GM19035 (cell line): Measurements from ENCODE around the gene HDAC4.

Experiments
- ATAC-seq: cut with Tn5 transposase; IDR thresholded peaks from one replicate; pipeline ENCODE4 v1.9.1; 2021; ENCODE audit not compliant: unreplicated experiment

The HDAC4 gene

DNA sequence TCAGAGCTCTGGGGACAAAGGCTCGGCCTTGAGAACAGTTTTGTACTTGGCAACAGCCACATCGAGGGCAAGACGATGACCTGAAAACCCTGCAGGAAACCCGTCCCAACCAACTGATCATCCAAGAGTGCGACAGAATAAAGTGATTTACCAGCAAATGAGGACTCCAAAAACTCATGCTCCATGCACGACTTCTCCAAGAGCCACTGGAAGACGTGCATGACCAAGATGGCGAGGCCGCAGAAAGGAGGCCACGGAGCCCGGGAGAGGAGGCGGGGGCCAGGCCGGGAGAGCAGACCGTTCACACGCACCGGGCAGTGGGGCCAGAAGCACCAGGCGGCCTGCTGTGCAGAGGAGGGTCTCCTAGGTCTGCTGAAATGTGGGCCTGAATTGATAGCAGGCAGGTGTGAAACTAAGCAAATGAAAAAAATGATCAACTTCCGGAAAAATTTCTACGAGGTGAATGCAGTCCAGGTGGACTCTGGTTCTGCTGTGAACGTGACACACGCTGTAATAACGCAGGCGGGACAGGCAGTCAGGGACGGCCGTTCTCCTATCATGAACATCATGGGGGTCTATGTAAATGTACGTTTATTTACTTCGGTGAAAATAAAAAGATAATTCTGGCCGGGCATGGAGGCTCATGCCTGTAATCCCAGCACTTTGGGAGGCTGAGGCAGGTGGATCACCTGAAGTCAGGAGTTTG, 252.2 kb downstream of the HDAC4 start:
- no peak for ATAC-seq

DNA sequence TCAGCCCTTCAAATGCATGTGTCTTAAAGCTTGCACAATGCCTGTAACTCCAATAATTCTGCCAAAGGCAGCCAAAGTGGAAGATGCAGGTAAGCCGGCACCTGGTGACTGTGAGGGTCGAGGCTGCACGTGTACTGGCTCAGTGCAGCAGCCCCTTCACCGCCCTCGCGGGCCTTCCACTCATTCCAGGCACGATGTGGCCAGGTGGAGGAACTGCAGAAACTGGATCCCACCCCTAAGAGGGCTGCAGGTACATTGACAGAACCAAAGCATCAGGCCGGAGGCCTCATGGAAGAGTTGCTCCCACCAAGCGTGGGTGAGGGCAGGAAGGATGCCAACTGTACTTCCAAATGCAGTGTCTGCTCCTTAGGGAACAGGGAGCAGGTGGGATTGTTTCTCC, 253.4 kb downstream of the HDAC4 start:
- no peak for ATAC-seq

DNA sequence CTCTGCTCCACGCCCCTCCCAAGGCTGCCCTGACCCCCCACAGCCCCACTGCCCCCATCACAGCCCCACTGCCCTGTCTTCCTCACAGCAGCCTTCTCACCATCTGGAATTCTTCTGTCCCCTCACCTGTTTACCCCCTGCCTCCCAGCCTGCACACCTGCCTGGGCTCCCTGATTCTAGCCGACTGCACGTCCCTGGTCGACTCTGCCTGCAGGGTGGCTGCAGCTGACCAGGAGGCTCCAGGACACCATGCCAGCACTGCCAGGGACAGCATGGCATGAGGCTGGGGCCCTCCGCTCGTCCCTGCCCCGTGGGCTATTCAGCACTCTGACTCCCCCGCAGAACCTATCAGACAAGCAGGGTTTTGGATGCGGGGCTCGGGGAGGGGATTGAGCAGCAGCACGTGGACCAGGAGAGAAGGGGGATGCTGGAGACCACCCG, 254.1 kb downstream of the HDAC4 start:
- no peak for ATAC-seq

DNA sequence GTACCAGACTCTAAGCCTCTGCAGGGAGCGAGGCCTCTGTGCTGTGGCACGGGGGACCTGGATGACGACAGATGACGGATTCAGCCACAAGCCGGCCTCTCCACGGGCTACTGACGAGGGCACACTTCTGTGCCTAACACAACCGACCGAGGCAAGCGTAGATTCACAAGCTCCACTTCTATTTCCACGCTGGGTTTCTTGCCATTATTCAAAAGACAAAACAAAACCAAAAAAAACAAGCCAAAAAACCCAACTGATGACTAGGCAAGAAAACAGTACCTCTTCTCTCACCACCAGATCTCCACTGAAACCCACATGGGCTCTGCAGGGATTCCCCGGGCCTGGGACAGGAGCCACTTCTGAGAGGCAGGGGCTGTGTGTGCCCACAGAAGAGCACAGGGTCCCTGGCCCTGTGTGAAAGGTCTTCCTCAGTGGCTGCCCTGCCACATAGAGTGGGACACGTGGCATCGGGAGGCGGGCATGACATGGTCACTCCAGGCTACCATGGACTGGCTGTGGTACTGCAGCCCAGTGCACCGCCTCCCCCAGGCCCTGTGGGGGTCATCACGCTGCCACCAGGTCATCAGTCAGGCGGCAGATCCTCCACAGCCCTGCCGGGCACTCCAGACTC, 254.7 kb downstream of the HDAC4 start:
- no peak for ATAC-seq

DNA sequence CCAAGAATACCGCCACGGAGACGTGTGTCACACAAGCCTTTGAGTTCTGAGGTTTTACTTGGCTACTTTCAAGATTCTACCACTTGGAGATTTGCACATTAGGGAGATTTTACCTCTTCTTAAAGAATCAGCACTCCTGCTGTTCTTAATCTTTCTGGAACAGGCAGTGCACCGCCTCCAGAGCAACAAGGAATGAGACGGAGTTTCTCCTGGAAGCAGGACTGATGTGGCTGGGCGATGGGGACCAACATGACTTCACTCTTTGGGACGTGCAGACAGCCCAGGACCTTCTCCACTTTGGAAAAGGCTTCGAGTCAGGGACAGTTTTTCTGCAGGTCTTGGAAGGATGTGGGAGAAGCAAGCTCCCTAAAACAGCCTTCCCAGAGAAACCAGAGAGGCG, 255.2 kb downstream of the HDAC4 start:
- ATAC-seq = no peak

DNA sequence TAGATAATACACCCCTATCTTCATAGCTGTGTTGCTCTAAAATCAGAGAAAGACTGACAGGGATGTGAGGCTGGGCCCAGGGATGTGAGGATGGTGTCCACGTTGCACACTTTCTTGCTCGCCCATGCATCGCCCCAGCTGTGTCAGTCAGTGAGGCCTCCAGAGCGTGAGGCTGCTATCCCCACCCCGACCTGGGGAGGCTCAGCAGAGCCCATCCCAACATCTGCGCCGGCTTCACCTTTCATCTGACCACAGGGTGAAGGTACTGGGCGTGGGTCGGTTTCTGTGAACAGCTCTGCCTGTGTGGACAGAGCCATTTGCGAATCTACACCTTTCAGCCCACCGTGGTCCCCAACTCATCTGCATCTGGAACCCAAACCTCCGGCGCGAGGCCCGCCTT, 255.7 kb downstream of the HDAC4 start:
- ATAC-seq = no peak

DNA sequence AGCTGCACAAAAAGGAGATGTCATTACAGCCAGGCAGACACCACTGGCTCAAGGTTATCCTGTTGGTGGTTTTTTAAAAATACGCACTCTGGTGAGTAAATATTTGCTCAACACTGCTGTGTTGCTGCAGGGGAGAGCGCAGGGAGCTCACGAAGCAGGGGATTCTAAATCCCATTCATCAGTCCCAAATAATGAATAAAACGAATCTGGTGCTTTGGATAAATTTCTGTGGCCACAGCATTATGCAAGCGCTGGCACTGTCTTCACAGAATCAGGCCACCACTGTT, 256.2 kb downstream of the HDAC4 start:
- ATAC-seq = no peak

DNA sequence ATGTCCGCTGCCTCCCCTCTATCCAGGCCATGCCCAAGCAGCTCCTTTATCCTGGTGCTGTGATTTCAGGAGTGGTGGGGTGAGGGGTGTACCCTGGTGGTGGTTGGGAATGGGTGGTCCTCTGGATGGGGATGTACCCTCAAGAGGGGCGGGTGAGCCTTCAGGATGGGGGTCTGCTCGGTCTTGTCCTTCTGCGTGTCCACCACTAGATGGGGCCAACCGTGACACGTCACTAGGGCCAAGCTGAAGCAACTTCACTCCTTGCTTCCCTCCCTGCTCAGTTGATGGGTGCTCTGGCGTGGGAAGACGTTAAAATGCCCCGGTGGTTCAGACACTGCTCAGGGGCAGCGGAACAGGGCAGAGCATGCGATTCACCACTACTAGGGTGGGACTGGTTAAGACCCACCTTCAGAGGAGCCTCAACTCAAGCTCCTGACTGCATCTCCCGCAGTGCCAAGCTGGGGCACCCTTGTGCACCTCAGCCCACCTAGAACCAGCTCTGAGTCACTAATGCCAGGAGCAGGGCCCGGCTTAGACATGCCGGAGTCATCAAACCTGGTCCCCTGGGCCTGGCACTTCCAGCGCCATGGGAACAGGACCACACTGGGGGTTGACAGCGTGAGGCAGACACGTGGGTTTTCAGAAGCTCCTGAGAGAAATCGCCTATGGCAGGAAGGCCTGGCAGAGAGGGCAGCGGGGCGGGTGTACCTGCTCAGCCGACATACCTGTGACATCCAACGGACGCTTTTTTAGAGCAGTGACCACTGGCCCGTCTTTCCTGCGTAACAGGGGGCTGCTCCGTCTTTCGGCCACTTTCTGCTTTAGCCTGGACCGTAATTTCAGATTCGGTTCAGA, 256.7 kb downstream of the HDAC4 start:
- ATAC-seq = no peak

DNA sequence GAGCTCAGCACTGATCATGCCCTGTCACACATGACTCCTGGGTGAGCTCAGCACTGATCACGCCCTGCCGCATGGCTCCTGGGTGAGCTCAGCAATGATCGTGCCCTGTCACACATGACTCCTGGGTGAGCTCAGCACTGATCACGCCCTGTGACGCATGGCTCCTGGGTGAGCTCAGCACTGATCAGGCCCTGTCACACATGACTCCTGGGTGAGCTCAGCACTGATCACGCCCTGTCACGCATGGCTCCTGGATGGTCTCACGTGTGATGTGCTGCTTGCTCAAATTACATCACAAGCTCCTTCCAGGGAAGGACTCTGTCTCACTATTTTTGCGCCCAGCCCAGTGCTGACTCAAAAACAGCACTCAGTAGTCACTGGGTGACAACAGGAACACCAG, 258.0 kb downstream of the HDAC4 start:
- ATAC-seq = no peak

DNA sequence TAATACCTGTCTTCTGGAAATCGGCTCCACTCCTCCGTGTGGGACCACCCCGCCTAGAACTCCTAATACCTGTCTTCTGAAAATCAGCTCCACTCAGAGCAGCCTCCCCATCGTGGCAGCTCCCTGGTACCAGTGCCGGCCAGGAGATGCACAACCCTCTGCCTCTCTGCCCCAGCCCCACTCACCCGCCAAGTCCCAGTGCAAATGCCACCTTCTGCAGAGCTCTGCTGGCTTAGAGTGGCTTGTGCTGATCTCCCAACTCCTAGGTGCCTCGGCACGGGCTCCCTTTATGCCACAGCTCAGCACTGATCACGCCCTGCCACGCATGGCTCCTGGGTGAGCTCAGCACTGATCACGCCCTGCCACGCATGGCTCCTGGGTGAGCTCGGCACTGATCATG, 258.5 kb downstream of the HDAC4 start:
- no peak for ATAC-seq

DNA sequence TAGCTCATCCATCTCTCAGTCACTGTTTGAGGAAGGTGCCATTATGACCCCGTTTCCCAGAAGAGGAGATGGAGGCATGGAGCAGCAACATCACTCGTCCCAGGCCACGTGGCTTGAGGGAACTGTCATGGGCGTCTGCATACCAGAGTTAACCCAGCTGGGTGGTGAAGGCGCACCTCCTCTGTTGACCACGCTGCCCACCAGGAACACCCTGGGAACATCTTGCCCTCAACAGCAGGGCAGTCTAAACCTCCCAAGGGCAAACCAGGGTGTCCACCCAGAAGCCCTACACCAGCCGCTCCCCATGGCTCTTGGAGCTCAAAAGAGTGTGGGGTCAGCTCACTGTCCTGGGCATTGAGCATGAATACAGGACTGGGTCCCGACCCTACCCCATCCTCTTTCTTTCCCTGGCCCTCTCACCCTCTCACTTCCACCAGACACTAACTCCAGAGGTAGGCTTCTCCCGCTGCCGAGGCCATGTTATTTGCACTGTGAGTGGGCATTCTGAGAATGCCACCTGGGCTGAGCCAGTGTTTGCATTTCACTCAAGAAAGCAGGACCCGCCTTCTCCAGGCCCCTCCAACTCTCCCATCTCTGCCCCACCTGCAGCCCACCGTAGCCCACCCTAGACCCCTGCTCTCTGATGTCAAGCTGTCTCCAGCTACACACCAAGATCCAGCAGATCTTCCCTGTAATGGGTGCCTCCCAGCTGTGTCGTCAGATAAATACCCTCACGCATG, 259.6 kb downstream of the HDAC4 start:
- no peak for ATAC-seq

DNA sequence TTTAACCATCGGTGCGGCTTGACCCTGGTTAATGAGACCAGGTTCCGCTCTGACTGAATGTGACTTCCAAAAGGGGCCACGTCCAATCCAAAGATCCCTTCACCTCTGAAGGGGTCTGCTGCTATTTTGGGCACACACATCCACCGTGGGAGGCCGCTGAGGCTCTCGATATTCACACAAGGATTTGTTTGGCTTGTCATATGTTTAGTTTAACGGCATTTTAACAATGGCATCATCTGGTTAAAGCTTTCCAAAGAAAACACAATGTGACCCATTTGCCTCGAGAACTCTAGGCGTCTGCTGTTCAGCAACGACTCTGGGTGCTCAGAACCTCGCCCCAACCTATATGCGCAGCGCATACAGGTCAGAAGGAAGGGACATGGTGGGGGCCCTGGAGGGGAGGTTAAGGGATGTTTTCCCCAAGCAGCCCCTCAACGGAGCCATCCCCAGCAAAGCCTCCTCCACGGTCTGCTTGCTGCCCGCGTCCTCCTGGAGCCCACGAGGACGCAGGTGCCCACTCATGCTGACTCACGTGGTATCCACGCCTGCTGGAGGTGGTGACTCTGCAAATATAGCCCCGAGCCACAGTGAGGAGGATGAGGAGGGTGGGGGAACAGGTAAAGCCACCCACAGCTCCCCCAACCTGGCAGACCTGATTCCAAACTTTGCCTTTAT, 260.3 kb downstream of the HDAC4 start:
- no peak for ATAC-seq

DNA sequence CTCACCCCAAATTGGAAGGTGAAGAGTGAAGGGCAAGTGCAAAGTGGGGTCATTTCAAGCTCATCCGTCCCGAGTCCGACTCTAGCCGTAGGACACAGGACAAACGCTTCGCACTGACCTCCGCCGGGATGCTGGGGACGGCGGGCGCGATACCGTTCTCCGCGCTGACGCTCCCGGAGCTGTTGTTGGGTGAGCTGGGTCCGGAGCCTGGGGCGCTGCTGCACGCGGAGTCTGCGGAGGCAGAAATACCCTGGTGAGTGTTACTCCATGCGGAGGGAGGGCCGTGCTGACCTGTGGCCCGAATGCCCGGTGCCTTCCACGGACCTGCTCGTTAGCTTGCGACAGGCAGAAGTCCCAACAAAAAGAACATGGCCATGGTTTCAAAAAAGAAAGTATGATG, 261.3 kb downstream of the HDAC4 start:
- no peak for ATAC-seq

DNA sequence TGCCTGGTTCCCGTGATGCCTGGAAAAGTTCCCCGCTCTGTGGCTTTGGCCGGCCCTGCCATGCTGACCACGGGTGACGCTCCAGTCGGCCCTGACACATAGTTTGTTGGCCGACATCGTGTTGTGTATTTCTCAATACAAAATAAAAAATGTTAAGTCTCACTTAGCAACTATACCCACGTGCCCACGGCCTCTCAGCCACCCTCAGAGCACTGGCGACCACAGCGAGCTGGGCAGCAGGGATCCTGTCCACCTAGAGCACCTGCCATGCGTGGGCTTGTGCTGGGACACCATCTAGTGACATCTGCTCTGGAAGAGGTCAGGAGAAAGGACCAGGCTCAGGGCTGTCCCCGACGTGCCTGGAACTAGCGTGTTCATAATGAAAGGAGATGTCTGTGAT, 261.7 kb downstream of the HDAC4 start:
- no peak for ATAC-seq

DNA sequence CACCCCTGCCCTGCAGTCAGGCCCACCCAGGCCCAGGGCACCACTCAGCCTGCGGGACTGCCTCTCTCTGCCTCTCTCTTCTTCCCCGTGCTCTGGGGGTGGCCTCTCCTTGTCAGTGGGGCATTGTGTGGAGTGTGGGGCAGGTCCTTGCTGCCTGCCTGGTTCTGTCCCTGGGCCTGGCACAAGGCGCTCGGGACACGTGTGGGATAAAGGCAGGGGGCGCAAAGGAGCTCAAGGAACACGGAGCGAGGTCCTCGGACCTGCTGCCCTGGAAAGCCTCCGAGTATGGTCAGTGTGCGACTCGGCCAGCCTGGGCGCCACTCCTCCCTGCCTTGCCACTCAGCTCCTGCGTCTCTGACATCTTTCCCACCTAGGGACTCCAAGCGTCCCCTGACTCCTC, 262.2 kb downstream of the HDAC4 start:
- ATAC-seq = no peak

DNA sequence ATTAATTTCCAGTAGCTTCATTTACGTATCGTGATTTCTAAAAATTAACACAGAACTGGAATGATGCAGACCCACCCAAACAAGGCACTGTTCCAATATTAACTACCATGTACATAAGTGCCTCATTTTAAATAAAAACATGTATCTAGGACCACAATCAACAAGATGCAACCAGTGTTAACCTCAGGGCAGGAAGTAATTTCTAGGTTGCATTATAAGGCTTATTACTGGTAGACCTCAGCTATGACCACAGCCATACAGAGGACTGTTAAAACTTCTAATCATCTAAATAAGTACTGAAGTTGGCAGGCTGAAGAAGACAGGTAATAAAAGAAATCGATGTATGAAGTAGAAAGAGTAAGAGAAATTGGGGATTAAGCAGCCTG, 262.9 kb downstream of the HDAC4 start:
- ATAC-seq = no peak

DNA sequence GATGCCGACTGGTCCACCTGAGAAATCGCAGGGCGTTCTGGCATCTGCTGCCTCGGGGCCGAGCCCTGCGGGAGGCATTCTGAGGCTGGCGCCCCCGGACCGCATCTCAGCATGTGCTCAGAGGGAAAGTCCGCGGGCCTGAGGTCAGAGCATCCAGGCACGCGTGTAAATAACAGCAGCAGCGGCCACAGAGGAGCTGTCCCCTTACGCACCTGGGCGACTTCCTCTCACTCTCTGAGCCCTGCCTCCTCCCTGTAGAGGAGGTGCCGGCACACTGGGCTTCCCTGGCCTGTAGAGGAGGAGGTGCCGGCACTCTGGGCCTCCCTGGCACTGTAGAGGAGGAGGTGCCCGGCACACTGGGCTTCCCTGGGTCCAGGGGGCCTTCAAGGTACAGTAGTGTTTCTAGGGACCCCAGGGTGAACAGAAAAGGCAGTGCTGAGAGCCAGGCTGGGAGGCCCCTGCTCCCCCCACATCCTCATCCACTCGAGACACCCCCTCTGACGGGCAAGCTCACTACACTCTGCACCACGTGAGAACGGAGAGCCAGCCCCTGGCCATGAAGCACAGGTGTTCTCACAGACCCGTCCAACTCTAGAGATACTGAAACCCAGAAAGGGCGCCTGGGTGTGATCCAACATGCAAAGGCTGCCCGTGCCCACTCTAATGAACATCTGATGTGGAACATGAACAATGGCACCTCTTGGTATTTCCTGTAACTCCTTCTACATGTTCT, 263.5 kb downstream of the HDAC4 start:
- no peak for ATAC-seq

DNA sequence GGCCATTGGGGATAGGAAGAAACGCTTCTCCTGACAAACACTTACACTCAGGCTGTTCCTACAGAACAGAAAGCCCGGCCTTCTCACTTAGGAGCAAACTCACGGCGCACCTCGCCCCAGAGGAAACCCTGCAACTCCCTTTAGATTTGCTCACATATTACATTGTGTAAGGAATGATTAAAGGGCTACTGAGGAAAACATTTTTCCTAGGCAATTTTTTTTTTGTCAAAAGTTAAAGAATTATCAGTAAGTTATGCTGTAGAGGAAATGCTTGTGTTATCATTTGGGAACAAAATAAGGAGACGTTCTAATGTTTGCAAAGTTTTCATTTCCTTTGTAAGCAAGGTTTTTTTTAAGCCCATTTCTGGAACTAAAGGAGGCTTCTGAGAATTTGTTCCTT, 264.1 kb downstream of the HDAC4 start:
- no peak for ATAC-seq

DNA sequence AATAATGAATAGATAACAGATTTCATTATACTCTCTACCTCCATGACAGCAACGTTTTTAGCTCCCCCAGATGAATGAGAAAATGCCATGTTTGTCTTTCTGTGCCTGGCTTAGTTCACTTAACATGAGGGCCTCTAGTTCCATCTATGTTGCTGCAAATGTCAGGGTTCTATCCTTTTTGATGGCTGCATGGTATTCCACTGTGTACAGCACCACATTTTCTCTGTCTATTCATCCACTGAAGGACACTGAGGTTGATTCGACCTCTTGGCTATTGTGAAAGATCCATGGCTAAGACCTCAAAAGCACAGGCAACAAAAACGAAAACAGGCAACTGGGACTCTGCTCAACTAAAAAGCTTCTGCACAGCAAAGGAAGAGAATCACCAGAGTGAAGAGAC, 264.6 kb downstream of the HDAC4 start:
- ATAC-seq = no peak

DNA sequence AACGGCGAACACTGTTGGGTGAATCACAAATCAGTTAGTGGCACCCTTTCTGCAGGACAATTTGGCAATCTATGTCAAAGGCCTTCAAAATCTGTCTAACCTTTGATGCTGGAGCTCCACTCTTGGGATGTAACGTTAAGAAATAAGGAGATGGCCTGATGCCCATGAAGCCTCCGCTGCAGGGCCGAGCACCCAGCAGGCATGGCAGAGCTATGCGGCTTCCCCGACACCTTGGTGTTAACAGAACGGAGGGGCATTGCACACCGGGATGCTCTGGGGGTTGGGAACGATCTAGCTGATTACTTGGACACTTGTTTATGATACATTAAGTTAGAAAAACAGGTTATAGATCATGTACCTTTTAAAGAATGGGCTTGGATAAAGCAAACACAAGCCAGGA, 265.3 kb downstream of the HDAC4 start:
- no peak for ATAC-seq
